HepG2 (cell line): ENCODE results near the gene MICA. TPM values are rescaled to one million over a fixed set of nuclear protein-coding genes. Genes with fewer than 3 reads are reported as not detected.

ENCODE experiments used
- E2F2 ChIP-seq: sonication (generic); formaldehyde crosslinking; IDR thresholded peaks from 2 replicates; pipeline ENCODE4 v1.4.0; 2020; ENCODE audit warnings: missing genetic modification reagents, borderline replicate concordance
- GATAD2A ChIP-seq: IDR thresholded peaks from 2 replicates; pipeline ENCODE4 v1.6.1; 2016
- JUNB ChIP-seq: sonication (generic); formaldehyde crosslinking; IDR thresholded peaks from 2 replicates; pipeline ENCODE4 v1.8.0; 2022; ENCODE audit warnings: missing genetic modification reagents, mild to moderate bottlenecking, borderline replicate concordance
- KDM2A ChIP-seq: sonication (generic); formaldehyde crosslinking; IDR thresholded peaks from 2 replicates; pipeline ENCODE4 v1.4.0; 2020; ENCODE audit warnings: low read depth, missing genetic modification reagents, borderline replicate concordance
- KLF15 ChIP-seq: sonication (generic); formaldehyde crosslinking; IDR thresholded peaks from 2 replicates; pipeline ENCODE4 v1.8.1; 2023; ENCODE audit warnings: borderline replicate concordance, mild to moderate bottlenecking, inconsistent platforms, missing genetic modification reagents, mixed read lengths
- MXD1 ChIP-seq: sonication (generic); formaldehyde crosslinking; IDR thresholded peaks from 2 replicates; pipeline ENCODE4 v1.4.0; 2020; ENCODE audit warnings: mild to moderate bottlenecking, missing genetic modification reagents
- POLR2AphosphoS5 ChIP-seq: IDR thresholded peaks from 2 replicates; pipeline ENCODE4 v1.6.1; 2012; ENCODE audit warnings: low read depth, low read length
- RCOR2 ChIP-seq: IDR thresholded peaks from 2 replicates; pipeline ENCODE4 v1.6.1; 2016; ENCODE audit warnings: missing biosample characterization, missing genetic modification reagents
- SMYD3 ChIP-seq: sonication (generic); formaldehyde crosslinking; IDR thresholded peaks from 2 replicates; pipeline ENCODE4 v1.8.1; 2023; ENCODE audit warnings: mild to moderate bottlenecking, missing genetic modification reagents
- TAF1 ChIP-seq: sonication (generic); formaldehyde crosslinking; IDR thresholded peaks from 2 replicates; pipeline ENCODE4 v1.4.0; 2020; ENCODE audit warnings: missing genetic modification reagents
- ZNF446 ChIP-seq: sonication (generic); formaldehyde crosslinking; IDR thresholded peaks from 2 replicates; pipeline ENCODE4 v1.5.0; 2020; ENCODE audit warnings: mild to moderate bottlenecking, missing genetic modification reagents
- ZNF670 ChIP-seq: sonication (generic); formaldehyde crosslinking; IDR thresholded peaks from 2 replicates; pipeline ENCODE4 v1.8.0; 2022; ENCODE audit warnings: mild to moderate bottlenecking, missing genetic modification reagents, borderline replicate concordance
- ZNF710 ChIP-seq: sonication (generic); formaldehyde crosslinking; IDR thresholded peaks from 2 replicates; pipeline ENCODE4 v1.5.0; 2020; ENCODE audit warnings: mild to moderate bottlenecking, missing genetic modification reagents, borderline replicate concordance
- ZNF790 ChIP-seq: sonication (generic); formaldehyde crosslinking; IDR thresholded peaks from 2 replicates; pipeline ENCODE4 v1.8.0; 2022; ENCODE audit warnings: missing genetic modification reagents, mild to moderate bottlenecking, borderline replicate concordance
- polyA plus RNA-seq, 8 experiments: library from polyadenylated mRNA; depleted of rRNA in 3 of 8; stranded (reverse) in 7 of 8; unstranded in 1 of 8; fragments of >200 nt; fragmentation: Illumina TruSeq in 4 of 8; extraction: Trizol in 4 of 8; gene quantifications; 2 replicates each; pipeline versions ENCODE4 v1.2.1 to v1.2.3, GENCODE V29; 2011 to 2016; ENCODE audit warnings: low read depth in 4 of 8, missing spikeins in 1 of 8, mixed read lengths in 1 of 8; ENCODE audit not compliant: insufficient read depth in 1 of 8
- total RNA-seq, 5 experiments: library from RNA; depleted of rRNA; stranded (reverse); fragments of >200 nt; fragmentation: Illumina TruSeq; extraction: Trizol; gene quantifications; 2 replicates each; pipeline ENCODE4 v1.2.3, GENCODE V29; 2016; ENCODE audit warnings: low read depth in 1 of 5
- TF ChIP-seq, protein P1 (sequence below): IDR thresholded peaks from 2 replicates; pipeline ENCODE4 v1.6.1; 2016; ENCODE audit warnings: control low read depth
- TF ChIP-seq, protein P2 (sequence below): sonication (generic); formaldehyde crosslinking; IDR thresholded peaks from 2 replicates; pipeline ENCODE4 v1.4.0; 2020; ENCODE audit warnings: missing genetic modification reagents
- TF ChIP-seq, protein P3 (sequence below): IDR thresholded peaks from 2 replicates; pipeline ENCODE4 v1.6.1; 2016; ENCODE audit warnings: missing genetic modification reagents, missing compliant biosample characterization
- TF ChIP-seq, protein P4 (sequence below): IDR thresholded peaks from 2 replicates; pipeline ENCODE4 v1.6.1; 2016; ENCODE audit warnings: mild to moderate bottlenecking

Gene MICA
- total and polyA plus RNA-seq, 2 of the 13 experiments (the other 11 are each of a cell fraction or from before 2014, with no cell fraction given) = 21.6 to 38.1 TPM

- TF ChIP-seq RCOR2 (CRISPR knock-in tag) (no peak), MXD1 (CRISPR knock-in tag) (0 out of 2 replicates have a peak, but pooled peaks have one; percentile 25), ZNF790 (CRISPR knock-in tag) (no peak), JUNB (CRISPR knock-in tag) (no peak), SMYD3 (CRISPR knock-in tag) (no peak), ZNF670 (CRISPR knock-in tag) (no peak), GATAD2A (CRISPR knock-in tag) (peak; percentile 10; the same call in 1 of the 2 replicates), POLR2AphosphoS5 (peak; percentile 87), KDM2A (CRISPR knock-in tag) (no peak), TAF1 (CRISPR knock-in tag) (0 out of 2 replicates have a peak, but pooled peaks have one; percentile 10), E2F2 (CRISPR knock-in tag) (no peak), ZNF446 (CRISPR knock-in tag) (peak; percentile 58; the same call in 1 of the 2 replicates), KLF15 (CRISPR knock-in tag) (no peak), ZNF710 (peak; percentile 78; the same call in 1 of the 2 replicates)
- TF ChIP-seq, protein P1, sequence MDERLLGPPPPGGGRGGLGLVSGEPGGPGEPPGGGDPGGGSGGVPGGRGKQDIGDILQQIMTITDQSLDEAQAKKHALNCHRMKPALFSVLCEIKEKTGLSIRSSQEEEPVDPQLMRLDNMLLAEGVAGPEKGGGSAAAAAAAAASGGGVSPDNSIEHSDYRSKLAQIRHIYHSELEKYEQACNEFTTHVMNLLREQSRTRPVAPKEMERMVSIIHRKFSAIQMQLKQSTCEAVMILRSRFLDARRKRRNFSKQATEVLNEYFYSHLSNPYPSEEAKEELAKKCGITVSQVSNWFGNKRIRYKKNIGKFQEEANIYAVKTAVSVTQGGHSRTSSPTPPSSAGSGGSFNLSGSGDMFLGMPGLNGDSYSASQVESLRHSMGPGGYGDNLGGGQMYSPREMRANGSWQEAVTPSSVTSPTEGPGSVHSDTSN (CRISPR knock-in tag) = no peak
- TF ChIP-seq, protein P2, sequence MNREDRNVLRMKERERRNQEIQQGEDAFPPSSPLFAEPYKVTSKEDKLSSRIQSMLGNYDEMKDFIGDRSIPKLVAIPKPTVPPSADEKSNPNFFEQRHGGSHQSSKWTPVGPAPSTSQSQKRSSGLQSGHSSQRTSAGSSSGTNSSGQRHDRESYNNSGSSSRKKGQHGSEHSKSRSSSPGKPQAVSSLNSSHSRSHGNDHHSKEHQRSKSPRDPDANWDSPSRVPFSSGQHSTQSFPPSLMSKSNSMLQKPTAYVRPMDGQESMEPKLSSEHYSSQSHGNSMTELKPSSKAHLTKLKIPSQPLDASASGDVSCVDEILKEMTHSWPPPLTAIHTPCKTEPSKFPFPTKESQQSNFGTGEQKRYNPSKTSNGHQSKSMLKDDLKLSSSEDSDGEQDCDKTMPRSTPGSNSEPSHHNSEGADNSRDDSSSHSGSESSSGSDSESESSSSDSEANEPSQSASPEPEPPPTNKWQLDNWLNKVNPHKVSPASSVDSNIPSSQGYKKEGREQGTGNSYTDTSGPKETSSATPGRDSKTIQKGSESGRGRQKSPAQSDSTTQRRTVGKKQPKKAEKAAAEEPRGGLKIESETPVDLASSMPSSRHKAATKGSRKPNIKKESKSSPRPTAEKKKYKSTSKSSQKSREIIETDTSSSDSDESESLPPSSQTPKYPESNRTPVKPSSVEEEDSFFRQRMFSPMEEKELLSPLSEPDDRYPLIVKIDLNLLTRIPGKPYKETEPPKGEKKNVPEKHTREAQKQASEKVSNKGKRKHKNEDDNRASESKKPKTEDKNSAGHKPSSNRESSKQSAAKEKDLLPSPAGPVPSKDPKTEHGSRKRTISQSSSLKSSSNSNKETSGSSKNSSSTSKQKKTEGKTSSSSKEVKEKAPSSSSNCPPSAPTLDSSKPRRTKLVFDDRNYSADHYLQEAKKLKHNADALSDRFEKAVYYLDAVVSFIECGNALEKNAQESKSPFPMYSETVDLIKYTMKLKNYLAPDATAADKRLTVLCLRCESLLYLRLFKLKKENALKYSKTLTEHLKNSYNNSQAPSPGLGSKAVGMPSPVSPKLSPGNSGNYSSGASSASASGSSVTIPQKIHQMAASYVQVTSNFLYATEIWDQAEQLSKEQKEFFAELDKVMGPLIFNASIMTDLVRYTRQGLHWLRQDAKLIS (CRISPR knock-in tag) = no peak
- TF ChIP-seq, protein P3, sequence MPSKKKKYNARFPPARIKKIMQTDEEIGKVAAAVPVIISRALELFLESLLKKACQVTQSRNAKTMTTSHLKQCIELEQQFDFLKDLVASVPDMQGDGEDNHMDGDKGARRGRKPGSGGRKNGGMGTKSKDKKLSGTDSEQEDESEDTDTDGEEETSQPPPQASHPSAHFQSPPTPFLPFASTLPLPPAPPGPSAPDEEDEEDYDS (CRISPR knock-in tag) = peak; percentile 73; the same call in 1 of the 2 replicates
- TF ChIP-seq, protein P4, sequence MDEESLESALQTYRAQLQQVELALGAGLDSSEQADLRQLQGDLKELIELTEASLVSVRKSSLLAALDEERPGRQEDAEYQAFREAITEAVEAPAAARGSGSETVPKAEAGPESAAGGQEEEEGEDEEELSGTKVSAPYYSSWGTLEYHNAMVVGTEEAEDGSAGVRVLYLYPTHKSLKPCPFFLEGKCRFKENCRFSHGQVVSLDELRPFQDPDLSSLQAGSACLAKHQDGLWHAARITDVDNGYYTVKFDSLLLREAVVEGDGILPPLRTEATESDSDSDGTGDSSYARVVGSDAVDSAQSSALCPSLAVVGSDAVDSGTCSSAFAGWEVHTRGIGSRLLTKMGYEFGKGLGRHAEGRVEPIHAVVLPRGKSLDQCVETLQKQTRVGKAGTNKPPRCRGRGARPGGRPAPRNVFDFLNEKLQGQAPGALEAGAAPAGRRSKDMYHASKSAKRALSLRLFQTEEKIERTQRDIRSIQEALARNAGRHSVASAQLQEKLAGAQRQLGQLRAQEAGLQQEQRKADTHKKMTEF (CRISPR knock-in tag) = no peak
These were observed 2.7 kb upstream of the MICA start (continued) for GRCh38 chr6:31400467-31401289.
